Measurements from ENCODE around the gene ST6GAL1.

Gene ST6GAL1

GRCh38 chr3:187015903-187016638 is 85.7 kb downstream of the ST6GAL1 start:
- H3K4me3 ChIP-seq (ENCODE audit: low read depth, low read length) = no peak overlapping the region
- no peak for DNase-seq (ENCODE audit: low read depth)

GRCh38 chr3:187016639-187017345 is 86.5 kb downstream of the ST6GAL1 start:
- no peak for TF ChIP-seq POLR2A (IDR thresholded peaks at IDR 0.05; ENCODE audit: extremely low read depth, insufficient read length)
- TF ChIP-seq, protein P1, sequence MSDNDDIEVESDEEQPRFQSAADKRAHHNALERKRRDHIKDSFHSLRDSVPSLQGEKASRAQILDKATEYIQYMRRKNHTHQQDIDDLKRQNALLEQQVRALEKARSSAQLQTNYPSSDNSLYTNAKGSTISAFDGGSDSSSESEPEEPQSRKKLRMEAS (IDR thresholded peaks at IDR 0.05; ENCODE audit: low read depth, low read length) = peak; percentile 53
- DNase-seq (ENCODE audit: low read depth) = peak; percentile 83
- no peak overlapping the region for H3K4me3 ChIP-seq (ENCODE audit: low read depth, low read length)

More at GRCh38 chr3:187015903-187016638, 85.7 kb downstream of the ST6GAL1 start:
- TF ChIP-seq MYC (IDR thresholded peaks at IDR 0.05; ENCODE audit: low read depth, low read length) = no peak
- TF ChIP-seq, protein P1 (IDR thresholded peaks at IDR 0.05; ENCODE audit: low read depth, low read length) = no peak
- TF ChIP-seq, protein P2, sequence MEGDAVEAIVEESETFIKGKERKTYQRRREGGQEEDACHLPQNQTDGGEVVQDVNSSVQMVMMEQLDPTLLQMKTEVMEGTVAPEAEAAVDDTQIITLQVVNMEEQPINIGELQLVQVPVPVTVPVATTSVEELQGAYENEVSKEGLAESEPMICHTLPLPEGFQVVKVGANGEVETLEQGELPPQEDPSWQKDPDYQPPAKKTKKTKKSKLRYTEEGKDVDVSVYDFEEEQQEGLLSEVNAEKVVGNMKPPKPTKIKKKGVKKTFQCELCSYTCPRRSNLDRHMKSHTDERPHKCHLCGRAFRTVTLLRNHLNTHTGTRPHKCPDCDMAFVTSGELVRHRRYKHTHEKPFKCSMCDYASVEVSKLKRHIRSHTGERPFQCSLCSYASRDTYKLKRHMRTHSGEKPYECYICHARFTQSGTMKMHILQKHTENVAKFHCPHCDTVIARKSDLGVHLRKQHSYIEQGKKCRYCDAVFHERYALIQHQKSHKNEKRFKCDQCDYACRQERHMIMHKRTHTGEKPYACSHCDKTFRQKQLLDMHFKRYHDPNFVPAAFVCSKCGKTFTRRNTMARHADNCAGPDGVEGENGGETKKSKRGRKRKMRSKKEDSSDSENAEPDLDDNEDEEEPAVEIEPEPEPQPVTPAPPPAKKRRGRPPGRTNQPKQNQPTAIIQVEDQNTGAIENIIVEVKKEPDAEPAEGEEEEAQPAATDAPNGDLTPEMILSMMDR (IDR thresholded peaks at IDR 0.05; ENCODE audit: low read depth, low read length) = no peak
- TF ChIP-seq POLR2A (IDR thresholded peaks at IDR 0.05; ENCODE audit: extremely low read depth, insufficient read length) = no peak

GRCh38 chr3:187017511-187018230 is 87.3 kb downstream of the ST6GAL1 start:
- no peak overlapping the region for H3K4me3 ChIP-seq (ENCODE audit: low read depth, low read length)
- TF ChIP-seq, protein P1 (IDR thresholded peaks at IDR 0.05; ENCODE audit: low read depth, low read length) = no peak
- TF ChIP-seq MYC (IDR thresholded peaks at IDR 0.05; ENCODE audit: low read depth, low read length) (no peak), POLR2A (IDR thresholded peaks at IDR 0.05; ENCODE audit: extremely low read depth, insufficient read length) (no peak)
- TF ChIP-seq, protein P2 (IDR thresholded peaks at IDR 0.05; ENCODE audit: low read depth, low read length) = no peak
- no peak for DNase-seq (ENCODE audit: low read depth)

- H3K4me3 ChIP-seq (ENCODE audit: low read depth, low read length) = no peak overlapping the region
- no peak for DNase-seq (ENCODE audit: low read depth)
- no peak for TF ChIP-seq MYC (IDR thresholded peaks at IDR 0.05; ENCODE audit: low read depth, low read length)
- TF ChIP-seq, protein P2 (IDR thresholded peaks at IDR 0.05; ENCODE audit: low read depth, low read length) = no peak
- TF ChIP-seq POLR2A (IDR thresholded peaks at IDR 0.05; ENCODE audit: extremely low read depth, insufficient read length) = no peak
- TF ChIP-seq, protein P1 (IDR thresholded peaks at IDR 0.05; ENCODE audit: low read depth, low read length) = no peak
Measured at GRCh38 chr3:187019542-187020072, 89.3 kb downstream of the ST6GAL1 start.

DNA sequence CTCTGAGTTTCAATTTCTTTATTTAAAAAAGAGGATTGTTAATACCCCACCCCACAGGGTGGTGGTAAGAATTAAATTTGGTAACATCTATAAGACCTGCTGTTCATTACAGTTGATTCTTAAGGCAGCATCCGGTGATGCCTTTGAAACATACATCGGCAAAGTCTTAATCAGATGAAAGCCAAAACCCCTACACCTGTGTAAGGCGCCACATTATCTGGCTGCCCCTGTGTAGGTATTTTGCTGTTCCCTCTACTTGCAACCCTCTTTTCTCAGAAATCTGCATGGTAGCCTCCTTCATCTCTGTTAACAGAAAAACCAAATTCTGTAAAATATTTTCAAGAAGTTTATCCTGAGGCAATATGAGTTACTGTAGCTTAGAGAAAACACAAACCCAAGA is 90.0 kb downstream of the ST6GAL1 start:
- DNase-seq (ENCODE audit: low read depth) = no peak
- no peak overlapping the region for H3K4me3 ChIP-seq (ENCODE audit: low read depth, low read length)
- TF ChIP-seq, protein P2 (IDR thresholded peaks at IDR 0.05; ENCODE audit: low read depth, low read length) = no peak
- TF ChIP-seq MYC (IDR thresholded peaks at IDR 0.05; ENCODE audit: low read depth, low read length) = no peak
- TF ChIP-seq, protein P1 (IDR thresholded peaks at IDR 0.05; ENCODE audit: low read depth, low read length) = no peak
- TF ChIP-seq POLR2A (IDR thresholded peaks at IDR 0.05; ENCODE audit: extremely low read depth, insufficient read length) = no peak

All from NB4 (cell line).